HG03175 (cell line): ENCODE data around the gene COL4A2.

ENCODE experiments used
- ATAC-seq: cut with Tn5 transposase; IDR thresholded peaks from one replicate; pipeline ENCODE4 v1.9.1; 2021; ENCODE audit warnings: mild to moderate bottlenecking, moderate library complexity; ENCODE audit not compliant: unreplicated experiment

Gene COL4A2

DNA sequence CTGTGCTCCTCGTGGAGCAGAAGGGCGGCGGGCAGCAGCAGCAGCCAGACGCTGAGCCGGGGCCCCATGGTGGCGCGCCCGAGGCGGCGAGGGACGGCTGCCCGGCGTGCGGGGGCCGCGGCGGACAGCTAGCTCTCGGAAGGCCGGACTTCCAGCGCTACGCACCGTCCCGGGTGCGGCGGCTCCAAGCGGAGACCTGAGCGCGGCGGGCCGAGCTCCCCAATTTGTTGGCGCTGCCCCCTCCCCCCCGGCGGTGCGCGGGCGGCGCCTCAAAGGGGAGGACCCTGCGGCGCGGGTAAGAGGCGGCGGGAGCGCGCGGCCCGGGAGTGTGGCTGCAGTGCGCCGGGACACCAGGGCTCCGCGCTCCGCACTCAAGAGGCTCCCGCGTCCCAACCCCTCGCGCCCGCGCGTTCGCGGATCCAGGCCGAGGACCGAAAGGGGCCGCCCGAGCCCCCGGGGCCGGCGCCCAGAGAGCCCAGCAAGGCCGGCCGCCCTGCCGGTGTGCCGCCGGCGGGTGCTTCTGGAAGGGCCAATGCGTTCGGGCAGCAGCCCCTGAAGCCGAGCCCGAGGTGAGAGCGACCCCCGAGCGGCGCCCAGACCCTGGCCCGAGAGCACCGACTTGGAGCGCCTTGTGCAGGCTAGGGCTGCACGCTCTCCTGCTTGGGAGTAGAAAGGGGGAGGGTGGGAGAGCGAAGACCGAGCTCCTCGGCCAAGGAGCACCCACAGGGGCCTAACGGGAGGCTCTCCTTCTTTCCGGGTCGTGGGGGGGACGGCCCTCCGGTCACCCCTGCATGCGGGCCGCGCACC, at the start of gene COL4A2, which contains the start of gene COL4A1:
TSS of gene COL4A2 (plus strand) at position 325 of the 807 bp plus-strand sequence. CDS start 620 bp downstream, outside the sequence.
TSS of gene COL4A1 (minus strand) at position 198 of the 807 bp plus-strand sequence. CDS start at position 68, 130 bp downstream.
- ATAC-seq: no peak

- ATAC-seq: no peak
These were observed 49.7 kb upstream of the COL4A2 start for GRCh38 chr13:110257408-110257807.

DNA sequence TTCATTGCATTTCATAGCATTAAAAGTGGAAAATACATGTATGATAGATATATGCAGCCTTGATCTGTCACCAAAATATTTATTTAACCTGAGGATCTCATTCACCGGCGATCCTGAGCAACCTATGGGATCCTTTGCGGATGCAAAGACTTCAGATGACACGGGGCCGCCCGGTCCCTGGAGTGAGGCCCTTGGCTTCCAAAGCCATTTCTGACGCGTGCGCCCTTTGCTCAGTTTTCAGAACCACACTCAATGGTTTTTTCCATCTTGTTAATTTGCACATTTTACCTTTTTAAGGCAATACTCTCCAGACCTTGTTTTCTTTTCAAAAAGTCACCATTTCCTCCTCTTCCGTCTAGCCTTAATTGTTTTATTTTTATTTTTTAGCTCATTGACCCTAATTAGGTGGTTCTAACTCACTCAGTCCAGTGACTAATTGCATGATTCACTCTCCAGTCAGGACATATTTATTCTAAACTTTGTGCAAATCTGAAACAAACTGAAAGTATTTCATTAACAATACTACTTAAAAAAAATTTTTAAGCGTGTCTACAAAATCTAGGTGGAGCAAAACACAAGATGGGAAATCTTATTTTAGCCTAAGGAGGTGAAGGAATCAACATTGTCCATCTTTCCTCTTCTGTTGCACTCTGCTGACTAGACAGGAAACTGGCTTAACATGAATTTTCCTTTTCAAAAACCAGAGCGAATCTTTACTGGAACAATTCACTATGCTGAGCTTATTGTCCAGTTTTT, 48.0 kb upstream of the COL4A2 start:
- no peak for ATAC-seq

GRCh38 chr13:110259651-110260050, 47.4 kb upstream of the COL4A2 start:
- no peak for ATAC-seq

- no peak for ATAC-seq
These were observed 45.7 kb upstream of the COL4A2 start for GRCh38 chr13:110261166-110262081.

GRCh38 chr13:110262082-110262436, 45.0 kb upstream of the COL4A2 start:
- no peak for ATAC-seq

DNA sequence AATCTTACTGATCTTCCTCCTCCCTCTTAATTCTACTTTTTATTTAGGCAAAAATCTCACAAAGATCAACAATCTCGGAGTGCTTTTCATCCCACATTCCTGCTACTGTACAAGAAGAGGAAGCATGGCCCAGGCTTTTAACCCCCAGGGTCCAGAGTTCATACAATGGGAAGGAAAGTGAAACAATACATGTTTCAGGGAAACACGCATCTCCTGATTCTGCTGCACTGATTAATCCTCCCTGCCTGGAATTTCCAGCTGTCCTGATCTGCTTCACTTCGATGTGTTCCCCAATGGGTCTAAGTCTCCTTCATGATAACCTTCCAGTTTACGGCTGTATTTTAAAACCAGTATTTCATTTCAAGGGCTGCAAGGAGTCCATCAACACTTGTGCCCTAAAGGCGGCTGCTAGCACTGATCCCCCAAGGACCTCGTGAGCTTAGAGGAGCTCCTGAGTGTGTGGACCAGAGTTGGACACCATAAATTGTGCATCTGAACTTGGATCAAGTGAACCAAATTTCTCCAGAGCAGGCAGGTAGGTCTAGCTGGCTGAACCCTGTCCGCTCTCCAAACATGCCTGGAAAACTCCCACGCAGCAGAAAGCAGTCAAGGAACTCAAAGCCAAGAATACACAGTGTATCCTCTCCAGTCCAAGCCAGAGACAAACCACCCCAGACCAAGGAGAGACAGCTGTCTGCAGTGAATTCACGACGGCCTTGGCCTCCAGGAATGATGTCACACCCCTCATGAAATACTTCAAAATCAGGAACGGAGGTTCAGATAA, 44.4 kb upstream of the COL4A2 start:
- no peak for ATAC-seq

- no peak for ATAC-seq
These were observed 43.7 kb upstream of the COL4A2 start for GRCh38 chr13:110263404-110263803.

DNA sequence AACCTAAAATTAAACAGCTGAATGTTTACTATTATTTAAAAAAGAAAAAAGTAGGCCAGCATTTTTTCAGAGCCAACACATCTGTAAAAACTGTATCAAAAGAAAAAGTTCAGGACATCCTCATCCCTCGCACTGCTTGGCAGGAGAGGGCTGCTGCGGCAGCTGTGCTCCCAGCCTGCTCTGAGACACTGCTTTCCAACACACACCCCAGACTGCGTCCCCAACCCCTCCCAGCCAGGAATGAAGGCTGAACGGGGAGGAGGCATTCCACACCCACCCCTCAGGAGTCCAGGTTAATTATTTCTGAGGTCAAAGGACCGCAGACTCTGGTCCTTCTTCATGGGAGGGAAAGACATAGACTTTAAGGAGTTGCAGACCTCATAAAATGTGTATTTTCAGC, 43.2 kb upstream of the COL4A2 start:
- no peak for ATAC-seq

- no peak for ATAC-seq
These were observed 42.3 kb upstream of the COL4A2 start for GRCh38 chr13:110264685-110265275.

- ATAC-seq: no peak
These were observed 41.8 kb upstream of the COL4A2 start for GRCh38 chr13:110265341-110265681.

GRCh38 chr13:110265682-110266430, 41.2 kb upstream of the COL4A2 start:
- ATAC-seq: no peak

DNA sequence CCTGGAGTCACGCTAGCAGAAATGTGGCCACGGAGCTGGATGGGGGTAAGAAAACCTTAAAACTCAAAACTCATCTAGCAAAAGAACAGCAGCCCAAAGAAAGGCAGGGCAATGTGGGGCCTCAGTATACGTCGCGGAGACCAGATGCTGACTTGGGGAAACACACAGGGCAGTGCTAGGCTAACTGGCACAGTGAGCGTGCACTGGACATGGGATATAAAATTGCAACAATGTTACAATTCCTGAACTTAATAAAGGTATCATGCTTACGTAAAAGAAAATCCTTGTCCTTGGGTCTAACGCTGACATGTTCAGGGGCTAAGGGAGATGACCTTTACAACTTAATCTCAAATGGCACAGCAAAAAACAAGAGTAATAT, 40.7 kb upstream of the COL4A2 start:
- ATAC-seq: no peak

DNA sequence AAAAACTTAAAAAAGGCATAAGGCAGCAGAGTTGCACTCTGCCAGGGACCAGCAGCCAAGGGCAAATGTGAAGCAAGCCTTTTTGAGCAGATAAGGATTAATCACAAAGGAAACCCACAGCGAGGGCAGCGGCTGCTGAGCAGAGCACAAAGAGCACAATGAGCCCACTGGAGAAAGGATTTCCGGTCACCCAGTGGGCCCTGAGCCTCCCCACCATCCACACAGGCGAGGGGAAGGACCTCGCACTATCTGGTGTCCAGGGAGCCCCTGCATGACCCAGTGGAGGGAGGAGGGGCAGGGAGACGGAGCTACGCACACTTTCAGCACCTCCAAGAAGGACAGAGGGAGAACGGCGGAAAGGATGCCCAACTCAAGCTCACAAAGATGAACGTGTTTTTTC, 40.1 kb upstream of the COL4A2 start:
- no peak for ATAC-seq

- ATAC-seq: no peak
These were observed 39.0 kb upstream of the COL4A2 start for GRCh38 chr13:110268061-110268460.

- no peak for ATAC-seq
These were observed 38.4 kb upstream of the COL4A2 start for GRCh38 chr13:110268576-110269185.

GRCh38 chr13:110269509-110270185, 37.4 kb upstream of the COL4A2 start:
- no peak for ATAC-seq

DNA sequence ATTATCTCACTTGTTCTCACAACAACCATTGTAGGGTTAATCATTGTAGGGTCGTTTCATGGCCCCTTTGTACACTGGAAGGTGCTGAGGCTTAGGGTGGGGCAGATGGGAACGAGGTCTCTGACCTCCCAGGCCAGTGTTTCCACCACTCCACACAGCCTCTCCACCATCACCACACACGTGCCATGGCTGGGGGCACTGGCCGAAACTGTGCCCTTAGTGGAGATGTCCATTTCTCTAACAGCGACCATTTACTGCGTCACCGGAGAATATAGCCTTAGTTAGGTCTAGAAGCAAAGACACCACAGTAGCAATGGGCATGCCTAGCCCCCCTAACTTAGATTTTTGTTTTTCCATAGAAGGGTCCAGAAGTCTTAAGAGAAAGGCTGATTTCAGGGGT, 36.6 kb upstream of the COL4A2 start:
- no peak for ATAC-seq
